Glomerular visceral epithelial cell (primary cell): ENCODE data around the gene MAGI1.
"Not testable (repeated sequence)": the region's sequence is repeated elsewhere in the genome, so short reads cannot be mapped to it uniquely, and the experiment has no call there.

Experiments used
- DNase-seq: peaks from one replicate; pipeline ENCODE4 v3.0.0-alpha.2; 2016; ENCODE audit errors: extremely low spot score

MAGI1 gene

GRCh38 chr3:65565744-65566143, 473.0 kb downstream of the MAGI1 start:
- not testable (repeated sequence) for DNase-seq

DNA sequence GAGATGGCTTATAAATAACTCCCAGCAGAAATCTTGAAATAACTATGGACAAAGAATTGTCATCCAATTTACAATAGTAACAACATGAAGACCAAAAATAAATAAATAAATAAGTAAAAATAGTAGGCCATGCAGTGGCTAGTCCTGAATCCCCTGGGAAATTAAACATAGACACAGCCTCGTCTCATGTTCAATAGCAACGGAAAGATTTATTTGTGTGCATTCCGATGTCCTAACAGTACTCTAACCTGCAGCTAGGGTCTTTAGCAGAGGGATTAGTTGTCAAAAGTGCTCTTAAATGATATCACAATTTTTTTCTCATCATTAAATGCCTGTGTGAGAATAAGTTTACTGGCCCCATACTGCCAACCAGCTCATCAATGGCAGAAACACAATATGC, 474.2 kb downstream of the MAGI1 start:
- DNase-seq: no peak

GRCh38 chr3:65563861-65564260, 474.9 kb downstream of the MAGI1 start:
- DNase-seq: no peak

DNA sequence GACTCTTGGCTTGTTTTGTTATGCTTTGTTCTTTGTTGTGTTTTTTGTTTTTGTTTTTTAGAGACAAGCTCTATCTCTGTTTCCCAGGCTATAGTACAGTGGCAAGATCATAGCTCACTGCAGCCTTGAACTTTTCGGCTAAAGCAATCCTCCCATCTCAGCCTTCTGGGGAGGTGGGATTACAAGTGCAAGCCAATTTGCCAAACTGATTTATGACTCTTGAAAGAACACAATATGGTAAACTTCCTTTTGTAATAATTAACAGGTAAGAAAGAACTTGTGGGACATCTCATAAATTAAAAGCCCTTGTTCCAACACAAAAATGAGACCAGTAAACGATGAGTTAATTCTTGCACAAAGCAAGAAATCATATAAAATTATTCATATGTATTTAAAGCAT, 476.3 kb downstream of the MAGI1 start:
- no peak for DNase-seq

DNA sequence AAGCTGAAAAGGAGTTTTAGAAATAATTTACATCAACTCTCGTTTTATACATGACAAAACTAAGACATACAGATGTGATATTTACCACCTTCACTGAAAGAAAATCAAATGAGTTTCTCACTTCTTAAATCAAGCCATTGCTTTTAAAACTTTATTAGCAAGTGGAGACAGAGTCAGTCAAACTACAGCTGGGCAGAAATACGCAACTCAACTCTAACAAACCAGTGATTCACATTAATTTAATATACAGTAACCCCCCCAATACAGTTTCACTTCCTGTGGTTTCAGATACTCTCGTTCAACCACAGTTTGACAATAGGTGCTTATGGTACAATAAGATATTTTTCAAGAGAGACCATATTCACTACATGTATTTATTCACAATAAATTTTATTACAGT, 477.1 kb downstream of the MAGI1 start:
- no peak for DNase-seq

- DNase-seq: no peak
These were observed 477.8 kb downstream of the MAGI1 start for GRCh38 chr3:65560901-65561300.

GRCh38 chr3:65560133-65560532, 478.6 kb downstream of the MAGI1 start:
- no peak for DNase-seq

GRCh38 chr3:65559643-65560042, 479.1 kb downstream of the MAGI1 start:
- no peak for DNase-seq

GRCh38 chr3:65558826-65559225, 479.9 kb downstream of the MAGI1 start:
- no peak for DNase-seq

DNA sequence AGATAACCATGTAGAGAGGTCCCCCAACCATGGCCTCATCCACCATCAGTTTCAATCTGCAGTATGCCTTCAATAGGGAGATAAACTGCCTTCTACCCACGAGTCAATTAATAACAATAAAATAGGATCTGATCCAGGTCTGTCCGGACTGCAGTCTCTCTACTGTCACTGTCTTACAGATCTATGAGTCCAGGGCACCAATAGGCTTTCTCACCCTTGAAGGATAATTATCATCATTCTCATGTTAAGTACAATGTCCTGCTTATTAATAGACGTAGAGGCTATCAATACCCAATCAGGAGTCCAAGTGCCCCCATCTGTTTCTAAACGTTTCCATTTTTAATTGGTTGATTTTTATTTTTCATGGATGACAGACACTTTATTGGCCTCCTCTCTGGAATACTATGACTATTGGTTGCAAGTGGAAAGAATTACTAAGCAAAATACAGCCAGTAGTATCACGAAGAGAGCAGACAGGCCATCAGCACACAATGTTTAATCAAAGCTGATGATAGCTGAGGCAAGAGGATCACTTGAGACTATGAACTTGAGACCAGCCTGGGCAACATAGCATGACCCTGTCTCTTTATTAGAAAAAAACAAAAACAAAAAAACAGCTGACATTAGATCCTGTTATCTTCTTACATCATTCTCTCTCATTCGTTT, 480.7 kb downstream of the MAGI1 start:
- DNase-seq: no peak

GRCh38 chr3:65556934-65557577, 481.7 kb downstream of the MAGI1 start:
- no peak for DNase-seq

DNA sequence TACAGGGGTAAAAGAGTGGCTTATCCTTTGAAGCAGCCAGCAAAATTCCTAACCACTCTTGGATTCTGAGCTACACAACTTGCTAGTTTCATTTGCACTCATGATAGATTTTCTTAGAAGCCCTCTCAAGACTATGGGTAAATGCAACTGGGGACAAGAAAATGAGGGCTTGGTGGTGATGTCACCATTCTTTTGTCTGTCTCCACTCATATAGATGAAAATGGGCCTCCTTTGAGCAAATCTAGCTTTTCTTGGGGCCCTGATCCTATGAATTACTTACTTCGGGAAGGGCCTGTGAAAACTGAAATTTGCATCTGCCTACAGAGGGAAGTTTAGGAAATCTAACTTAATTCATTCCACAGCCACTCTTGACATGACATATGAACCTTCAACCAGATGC, 486.3 kb downstream of the MAGI1 start:
- DNase-seq: no peak

DNA sequence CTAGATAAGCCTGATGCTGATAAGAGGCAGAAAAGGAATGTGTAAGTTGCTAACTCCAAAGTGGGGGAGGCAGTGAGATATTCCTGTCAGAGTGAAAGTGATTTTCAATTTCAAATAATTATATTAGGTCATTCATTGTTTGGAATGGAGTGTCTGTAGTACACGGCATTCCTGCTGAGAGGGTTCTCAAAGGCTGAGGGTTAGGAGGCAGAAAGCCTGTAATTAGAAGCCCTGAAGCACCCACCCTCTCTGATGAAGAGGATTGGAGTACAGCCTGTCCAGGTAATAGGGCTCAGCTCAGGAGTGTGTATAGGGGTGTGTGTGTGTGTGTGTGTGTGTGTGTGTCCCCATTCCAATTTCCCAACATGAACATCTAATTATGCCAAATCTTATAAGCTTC, 486.8 kb downstream of the MAGI1 start:
- DNase-seq: no peak

DNA sequence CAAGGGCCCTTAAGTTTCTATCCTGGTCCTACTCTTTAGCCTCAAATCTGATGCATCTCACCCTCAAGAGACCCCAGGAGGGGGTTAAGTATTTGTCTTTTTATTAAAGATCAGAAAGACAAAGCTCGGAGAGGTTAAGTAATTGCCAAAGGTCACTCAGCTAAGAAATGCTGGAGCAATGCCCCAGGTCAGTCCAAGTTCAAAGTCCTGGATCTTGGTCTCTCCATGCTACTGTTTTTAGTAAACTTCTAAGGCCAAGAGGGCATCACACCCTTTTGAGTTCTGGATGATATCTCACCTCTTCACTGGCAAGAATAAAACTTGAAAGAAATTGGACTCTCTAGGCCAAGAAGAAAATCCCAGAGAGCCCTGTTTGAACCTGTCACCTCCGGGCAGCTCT, 488.6 kb downstream of the MAGI1 start:
- DNase-seq: no peak

DNA sequence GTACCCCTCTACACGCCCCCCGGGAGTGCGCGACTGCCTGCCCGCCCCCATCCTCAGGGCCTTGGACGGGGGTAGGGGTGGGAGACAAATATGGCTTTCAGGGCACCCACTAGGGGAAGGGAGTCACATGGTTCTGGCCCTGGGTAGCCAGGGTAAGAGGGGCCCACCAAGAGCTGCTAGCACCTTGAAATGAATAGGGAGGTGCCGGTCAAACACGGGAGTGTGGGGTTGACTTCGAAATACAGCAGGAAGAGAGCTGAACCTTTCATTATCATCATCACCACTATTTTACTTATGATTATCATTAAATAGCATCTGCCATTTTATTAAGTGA, 489.1 kb downstream of the MAGI1 start:
- DNase-seq: no peak

DNA sequence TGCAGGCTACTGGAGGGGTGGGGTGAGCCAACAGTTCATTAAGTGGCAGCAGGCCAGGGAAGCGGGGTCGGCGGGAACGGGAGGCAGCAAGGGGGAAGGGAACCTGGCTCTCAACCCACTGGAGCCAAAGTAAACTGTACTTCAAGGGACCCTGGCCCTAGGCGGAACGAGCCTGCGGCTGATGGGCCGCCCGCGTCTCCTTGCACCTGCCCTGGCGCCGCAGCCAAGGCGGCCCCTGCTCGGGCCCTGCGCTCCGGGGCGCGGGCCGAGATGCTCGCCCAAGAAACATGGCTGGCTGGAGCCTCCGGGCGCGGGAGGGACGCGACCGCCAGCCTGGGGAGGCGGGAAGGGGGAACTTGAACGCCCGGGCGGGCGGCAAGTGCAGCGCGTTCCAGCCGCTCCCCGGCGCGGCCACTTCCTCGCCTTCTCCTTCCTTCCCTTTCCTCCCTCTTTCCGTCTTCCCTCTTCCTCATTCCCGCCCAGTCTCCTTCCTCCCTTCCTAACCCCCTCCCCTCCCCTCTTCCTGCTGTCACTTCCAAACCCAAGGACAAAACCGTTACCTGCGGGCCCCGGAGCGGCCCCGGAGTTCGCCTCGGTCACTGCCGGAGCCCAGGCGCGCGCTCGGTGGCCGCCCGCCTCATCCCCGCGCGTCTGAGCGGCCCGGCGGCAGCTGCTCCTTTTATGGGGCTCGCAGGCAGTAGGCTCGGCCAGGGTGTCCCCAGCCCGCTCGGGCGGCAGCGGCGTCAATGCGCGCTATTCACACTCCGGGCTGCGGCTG, 489.7 kb downstream of the MAGI1 start:
- DNase-seq: no peak

DNA sequence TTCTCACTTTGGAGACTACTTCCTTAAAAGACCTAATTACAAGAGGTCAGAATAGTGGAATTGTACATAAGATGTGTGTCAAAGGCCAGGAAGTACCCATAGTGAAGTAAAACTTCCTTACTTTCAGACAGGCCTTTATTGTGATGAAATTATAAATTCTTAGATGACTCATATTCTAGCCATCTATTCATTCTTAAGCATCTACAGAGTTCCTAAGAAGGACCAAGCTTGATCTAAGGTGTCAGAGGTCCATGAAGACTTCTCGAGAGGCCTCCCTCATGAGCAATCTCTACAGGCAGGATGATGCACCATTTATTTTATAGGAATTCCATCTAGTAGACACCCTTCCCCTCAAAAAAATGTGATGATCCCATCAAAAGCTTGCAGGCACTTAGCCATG, 493.3 kb downstream of the MAGI1 start:
- DNase-seq: no peak

GRCh38 chr3:65543391-65543790, 495.3 kb downstream of the MAGI1 start:
- not testable (repeated sequence) for DNase-seq

DNA sequence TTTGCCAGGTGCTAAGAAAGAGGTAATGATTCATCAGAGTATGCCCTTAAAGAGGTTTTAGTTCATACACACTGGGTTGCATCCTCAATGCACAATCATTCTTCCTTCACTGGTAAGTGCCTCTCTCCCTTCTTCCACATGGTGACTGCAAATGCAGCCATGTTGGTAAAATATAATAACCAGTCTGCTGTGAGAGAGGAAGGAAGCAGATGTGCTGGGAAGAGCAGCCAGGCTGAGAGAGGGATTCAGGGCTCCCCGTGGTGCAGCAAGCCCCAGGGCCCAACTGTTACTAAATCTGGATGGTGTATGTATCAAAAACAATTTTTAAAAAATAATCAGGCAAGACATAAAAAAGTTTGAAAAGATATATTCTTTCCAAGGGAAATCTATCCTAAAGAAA, 498.1 kb downstream of the MAGI1 start:
- no peak for DNase-seq

- DNase-seq: no peak
These were observed 499.1 kb downstream of the MAGI1 start for GRCh38 chr3:65539616-65540015.

GRCh38 chr3:65538101-65538500, 500.6 kb downstream of the MAGI1 start:
- no peak for DNase-seq

- no peak for DNase-seq
These were observed 501.6 kb downstream of the MAGI1 start for GRCh38 chr3:65537109-65537508.

DNA sequence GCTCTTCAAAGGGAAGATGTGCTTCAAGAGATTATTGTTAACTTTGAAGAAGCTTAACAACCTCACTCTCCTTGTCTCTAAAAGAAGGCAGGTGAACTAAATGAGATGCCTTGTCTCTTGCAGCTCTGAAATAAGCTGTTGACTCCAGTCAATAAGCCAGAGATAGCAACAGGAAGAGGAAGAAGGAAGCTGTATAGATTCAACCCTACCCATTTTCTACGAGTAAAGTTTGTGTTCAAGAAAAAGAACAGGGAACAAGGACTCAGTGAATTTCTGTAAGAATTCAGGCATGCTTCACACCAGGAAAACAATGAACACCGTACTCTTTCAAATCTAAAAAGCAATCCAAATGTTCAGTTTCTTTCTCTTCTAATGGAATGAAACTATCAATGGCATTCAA, 503.5 kb downstream of the MAGI1 start:
- no peak for DNase-seq
